Endodermal cell (in vitro differentiated cells): ENCODE data around the gene FREM2. TPM values are rescaled to one million over a fixed set of nuclear protein-coding genes. Genes with fewer than 3 reads are reported as not detected.

Source experiments
- DNase-seq: peaks from one replicate; pipeline ENCODE4 v3.0.0-alpha.2; 2017
- H3K27ac ChIP-seq: 2 replicates; pipeline ENCODE4 v1.5.1; 2013; ENCODE audit warnings: mild to moderate bottlenecking, low read depth, low read length, moderate library complexity
- H3K27me3 ChIP-seq: 2 replicates; pipeline ENCODE4 v1.6.1; 2013; ENCODE audit warnings: mild to moderate bottlenecking, low read length, moderate library complexity; ENCODE audit not compliant: insufficient read depth, control insufficient read depth, poor library complexity, severe bottlenecking
- H3K36me3 ChIP-seq: 2 replicates; pipeline ENCODE4 v1.7.0; 2013; ENCODE audit warnings: mild to moderate bottlenecking, low read length, moderate library complexity; ENCODE audit not compliant: control insufficient read depth, insufficient read depth
- H3K4me1 ChIP-seq: one replicate; pipeline ENCODE4 v1.7.0; 2013; ENCODE audit warnings: low read length; ENCODE audit not compliant: control insufficient read depth, insufficient read depth
- H3K4me3 ChIP-seq: 2 replicates; pipeline ENCODE4 v1.5.1; 2013; ENCODE audit warnings: mild to moderate bottlenecking, low read length, moderate library complexity
- H3K9ac ChIP-seq: 2 replicates; pipeline ENCODE4 v1.6.1; 2013; ENCODE audit warnings: mild to moderate bottlenecking, low read length, moderate library complexity; ENCODE audit not compliant: poor library complexity, severe bottlenecking; ENCODE audit errors: extremely low read depth
- H3K9me3 ChIP-seq: 2 replicates; pipeline ENCODE4 v1.6.1; 2013; ENCODE audit warnings: mild to moderate bottlenecking, low read length, moderate library complexity; ENCODE audit not compliant: control insufficient read depth
- H3K27ac Mint-ChIP-seq: 2 replicates; pipeline ENCODE4 v1.8.0; 2020; ENCODE audit warnings: mixed read lengths
- H3K27me3 Mint-ChIP-seq: 2 replicates; pipeline ENCODE4 v1.8.0; 2021; ENCODE audit warnings: mild to moderate bottlenecking, mixed read lengths; ENCODE audit not compliant: insufficient read depth
- H3K36me3 Mint-ChIP-seq: 2 replicates; pipeline ENCODE4 v1.8.0; 2020; ENCODE audit warnings: low read depth, mixed read lengths
- H3K4me1 Mint-ChIP-seq: 2 replicates; pipeline ENCODE4 v1.8.0; 2020; ENCODE audit warnings: mixed read lengths
- H3K4me3 Mint-ChIP-seq: 2 replicates; pipeline ENCODE4 v1.8.0; 2020; ENCODE audit warnings: mild to moderate bottlenecking, moderate library complexity, mixed read lengths
- H3K9me3 Mint-ChIP-seq: 2 replicates; pipeline ENCODE4 v1.8.0; 2020; ENCODE audit warnings: mild to moderate bottlenecking, mixed read lengths
- WGBS, 2 experiments: methylation state at CpG; one replicate each; pipeline versions ENCODE4 v1.1.5 to v1.1.7; 2013; ENCODE audit warnings: missing lambda C conversion rate in 2 of 2, mixed read lengths in 1 of 2; ENCODE audit not compliant: insufficient coverage in 1 of 2, insufficient read length in 1 of 2; 5-methylcytosine and 5-hydroxymethylcytosine counted together
- total RNA-seq, 2 donors: library from RNA; stranded (reverse); fragmentation: NEBNext Ultra II Directional in 1 of 2; extraction: Animal tissue kit (Norgen Biotek cat#: 25700) in 1 of 2; gene quantifications; 2 replicates in 1 of 2; 3 replicates in 1 of 2; pipeline ENCODE4 v1.2.1, GENCODE V29; 2021
- TF ChIP-seq, protein P1 (sequence below): fragments of 200-600 bp; sonication (generic); conservative IDR thresholded peaks from 2 replicates; pipeline ENCODE4 v1.5.0; 2021; ENCODE audit warnings: antibody characterized with exemption, mild to moderate bottlenecking

The FREM2 gene
- total RNA-seq, 2 donors from 2014 or later = 20.4 to 28.4 TPM

DNA sequence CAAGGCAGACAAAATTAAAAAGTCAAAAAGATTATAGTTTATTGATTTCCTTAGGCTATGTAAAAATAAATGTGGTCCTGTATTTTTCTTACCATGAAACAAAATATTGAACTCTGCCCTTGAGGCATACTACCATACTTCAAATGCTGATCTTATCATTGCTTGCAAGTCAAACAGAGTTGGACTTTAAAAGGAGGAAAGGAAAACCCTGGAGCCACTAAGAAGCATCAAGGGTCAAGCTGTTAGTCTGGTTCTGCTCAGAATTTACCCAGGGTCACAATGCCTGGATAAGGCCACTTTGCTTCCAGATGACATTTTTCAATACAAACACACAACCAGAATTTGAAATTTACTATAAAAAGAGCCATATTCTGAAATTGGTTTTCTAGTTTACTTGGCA lies 2.2 kb upstream of the FREM2 start:
- no peak for DNase-seq
- peaks cover 21% of the 10 kb centered on the region for H3K27me3 Mint-ChIP-seq
- Histone ChIP-seq H3K27ac (no peak overlapping the region), H3K4me3 (no peak overlapping the region), H3K27me3 (peaks cover 17% of the 10 kb centered on the region), H3K36me3 (no peaks in the 10 kb centered on the region), H3K4me1 (peaks cover 3% of the 10 kb centered on the region), H3K9ac (no peak overlapping the region), H3K9me3 (no peaks in the 10 kb centered on the region)
- no peaks in the 10 kb centered on the region for H3K9me3 Mint-ChIP-seq
- TF ChIP-seq, protein P1, sequence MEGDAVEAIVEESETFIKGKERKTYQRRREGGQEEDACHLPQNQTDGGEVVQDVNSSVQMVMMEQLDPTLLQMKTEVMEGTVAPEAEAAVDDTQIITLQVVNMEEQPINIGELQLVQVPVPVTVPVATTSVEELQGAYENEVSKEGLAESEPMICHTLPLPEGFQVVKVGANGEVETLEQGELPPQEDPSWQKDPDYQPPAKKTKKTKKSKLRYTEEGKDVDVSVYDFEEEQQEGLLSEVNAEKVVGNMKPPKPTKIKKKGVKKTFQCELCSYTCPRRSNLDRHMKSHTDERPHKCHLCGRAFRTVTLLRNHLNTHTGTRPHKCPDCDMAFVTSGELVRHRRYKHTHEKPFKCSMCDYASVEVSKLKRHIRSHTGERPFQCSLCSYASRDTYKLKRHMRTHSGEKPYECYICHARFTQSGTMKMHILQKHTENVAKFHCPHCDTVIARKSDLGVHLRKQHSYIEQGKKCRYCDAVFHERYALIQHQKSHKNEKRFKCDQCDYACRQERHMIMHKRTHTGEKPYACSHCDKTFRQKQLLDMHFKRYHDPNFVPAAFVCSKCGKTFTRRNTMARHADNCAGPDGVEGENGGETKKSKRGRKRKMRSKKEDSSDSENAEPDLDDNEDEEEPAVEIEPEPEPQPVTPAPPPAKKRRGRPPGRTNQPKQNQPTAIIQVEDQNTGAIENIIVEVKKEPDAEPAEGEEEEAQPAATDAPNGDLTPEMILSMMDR = no peak
- H3K4me3 Mint-ChIP-seq = no peak overlapping the region
- H3K27ac Mint-ChIP-seq = no peak overlapping the region
- H3K36me3 Mint-ChIP-seq = peaks cover 9% of the 10 kb centered on the region
- peaks cover 12% of the 10 kb centered on the region for H3K4me1 Mint-ChIP-seq

DNA sequence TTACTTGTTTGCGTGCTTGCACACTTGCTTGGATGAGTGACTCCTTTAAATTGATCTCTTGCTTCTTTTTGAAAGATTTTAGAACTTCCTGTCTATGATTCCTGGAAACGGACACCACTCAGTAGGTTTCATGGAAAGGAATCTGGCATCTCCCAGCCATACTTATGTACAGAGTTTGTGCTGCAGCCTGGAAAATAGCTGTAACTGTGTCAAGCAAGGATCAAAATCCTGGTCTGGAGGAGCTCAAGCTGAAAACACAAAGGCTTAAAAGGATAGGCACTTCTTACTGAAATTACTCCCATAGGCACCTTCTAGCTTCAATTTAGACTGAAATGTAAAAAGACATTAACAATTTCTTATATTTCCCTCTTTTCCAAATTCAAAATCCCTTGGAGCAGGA lies 1.4 kb upstream of the FREM2 start:
- H3K9me3 ChIP-seq = no peaks in the 10 kb centered on the region
- Mint-ChIP-seq H3K9me3 (no peaks in the 10 kb centered on the region), H3K27ac (no peak overlapping the region), H3K4me1 (peaks cover 12% of the 10 kb centered on the region), H3K27me3 (peaks cover 26% of the 10 kb centered on the region), H3K36me3 (peaks cover 13% of the 10 kb centered on the region), H3K4me3 (peak overlapping the region; percentile 77)
- peaks cover 3% of the 10 kb centered on the region for H3K4me1 ChIP-seq
- TF ChIP-seq, protein P1 = no peak
- no peak overlapping the region for H3K9ac ChIP-seq
- no peaks in the 10 kb centered on the region for H3K36me3 ChIP-seq
- peak overlapping the region; percentile 88 for H3K4me3 ChIP-seq
- no peak for DNase-seq
- WGBS, 2 experiments = 71 to 94% methylated on average over 1 to 2 of the region's 2 CpGs
- H3K27ac ChIP-seq = no peak overlapping the region
- H3K27me3 ChIP-seq = peaks cover 17% of the 10 kb centered on the region

DNA sequence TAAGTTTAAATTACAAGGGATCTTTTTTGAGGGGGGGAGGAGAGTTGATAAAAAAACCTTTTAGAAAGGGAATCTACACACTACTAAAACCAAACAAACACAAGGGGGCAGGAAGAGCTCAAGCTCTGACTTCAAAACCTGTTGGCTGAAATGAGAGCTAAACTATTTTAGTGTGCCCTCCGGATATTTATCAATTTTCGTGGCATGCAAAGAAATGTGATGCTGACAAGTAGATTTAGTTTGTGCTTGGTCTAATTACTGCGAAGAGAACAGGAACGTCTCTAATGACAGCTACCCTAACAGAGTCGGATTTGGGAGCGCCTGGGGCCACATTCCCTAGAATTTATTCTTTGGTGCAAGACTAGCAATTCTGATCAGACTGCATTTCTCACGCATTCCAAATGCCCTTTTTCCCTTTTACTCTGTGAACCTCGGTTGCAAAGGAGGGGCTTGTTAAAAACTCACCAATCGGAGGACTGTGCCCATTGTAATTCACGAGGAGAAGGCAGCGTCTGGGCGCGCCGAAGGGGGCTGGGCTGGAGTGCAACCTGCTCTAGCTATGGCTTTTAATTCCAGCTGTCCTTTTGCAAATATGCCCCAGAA lies 802 bp upstream of the FREM2 start:
- TF ChIP-seq, protein P1 = peak; percentile 74
- H3K9me3 Mint-ChIP-seq = no peaks in the 10 kb centered on the region
- peaks cover 18% of the 10 kb centered on the region for H3K36me3 Mint-ChIP-seq
- H3K9ac ChIP-seq = no peak overlapping the region
- H3K27me3 ChIP-seq = peaks cover 17% of the 10 kb centered on the region
- peaks cover 12% of the 10 kb centered on the region for H3K4me1 Mint-ChIP-seq
- DNase-seq = peak; percentile 86
- 0 to 1% methylated on average over 12 to 14 of the region's 14 CpGs for WGBS, 2 experiments
- H3K27ac Mint-ChIP-seq = peak overlapping the region; percentile 82
- no peaks in the 10 kb centered on the region for H3K9me3 ChIP-seq
- H3K4me3 Mint-ChIP-seq = peak overlapping the region; percentile 77
- peaks cover 3% of the 10 kb centered on the region for H3K4me1 ChIP-seq
- peak overlapping the region; percentile 88 for H3K4me3 ChIP-seq
- peaks cover 29% of the 10 kb centered on the region for H3K27me3 Mint-ChIP-seq
- peak overlapping the region; percentile 50 for H3K27ac ChIP-seq
- no peaks in the 10 kb centered on the region for H3K36me3 ChIP-seq
